ENCODE measurements around the gene FER1L5. TPM values are rescaled to one million over a fixed set of nuclear protein-coding genes. Genes with fewer than 3 reads are reported as not detected.

FER1L5 gene
- total RNA-seq, 4 donors from 2014 or later: not detected

GRCh38 chr2:96668771-96669170, 26.2 kb downstream of the FER1L5 start:
- H3K36me3 ChIP-seq: no peaks in the 10 kb centered on the region
- no peak overlapping the region for H3K4me3 ChIP-seq
- H3K27ac ChIP-seq: no peak overlapping the region
- no peaks in the 10 kb centered on the region for H3K27me3 ChIP-seq
- H3K9me3 ChIP-seq: no peaks in the 10 kb centered on the region
- DNase-seq (ENCODE audit: low spot score in 2 of 2): no peak
- 96% methylated on average over 11 of the region's 11 CpGs for WGBS
- TF ChIP-seq EP300 (IDR thresholded peaks at IDR 0.05): no peak
- TF ChIP-seq POLR2A (IDR thresholded peaks at IDR 0.05): no peak
- no peak for TF ChIP-seq CTCF (IDR thresholded peaks at IDR 0.05)
- no peak for TF ChIP-seq POLR2AphosphoS5 (IDR thresholded peaks at IDR 0.05)
- no peaks in the 10 kb centered on the region for H3K4me1 ChIP-seq

GRCh38 chr2:96669539-96670215, 27.1 kb downstream of the FER1L5 start:
- Histone ChIP-seq H3K4me1 (no peaks in the 10 kb centered on the region), H3K36me3 (no peaks in the 10 kb centered on the region), H3K27me3 (no peaks in the 10 kb centered on the region), H3K27ac (no peak overlapping the region), H3K4me3 (no peak overlapping the region), H3K9me3 (no peaks in the 10 kb centered on the region)
- WGBS: 81% methylated on average over 13 of the region's 15 CpGs
- no peak for TF ChIP-seq POLR2AphosphoS5 (IDR thresholded peaks at IDR 0.05)
- no peak for TF ChIP-seq EP300 (IDR thresholded peaks at IDR 0.05)
- TF ChIP-seq POLR2A (IDR thresholded peaks at IDR 0.05): no peak
- no peak for TF ChIP-seq CTCF (IDR thresholded peaks at IDR 0.05)
- no peak for DNase-seq (ENCODE audit: low spot score in 2 of 2)

GRCh38 chr2:96679848-96680247, 37.3 kb downstream of the FER1L5 start:
- no peak overlapping the region for H3K27ac ChIP-seq
- TF ChIP-seq POLR2A (IDR thresholded peaks at IDR 0.05) (no peak), EP300 (IDR thresholded peaks at IDR 0.05) (no peak), CTCF (IDR thresholded peaks at IDR 0.05) (no peak), POLR2AphosphoS5 (IDR thresholded peaks at IDR 0.05) (no peak)
- peaks cover under 1% of the 10 kb centered on the region for H3K27me3 ChIP-seq
- no peaks in the 10 kb centered on the region for H3K9me3 ChIP-seq
- no peak overlapping the region for H3K4me3 ChIP-seq
- DNase-seq (ENCODE audit: low spot score in 2 of 2): no peak
- 33% methylated on average over 9 of the region's 9 CpGs for WGBS
- H3K4me1 ChIP-seq: no peaks in the 10 kb centered on the region
- H3K36me3 ChIP-seq: no peaks in the 10 kb centered on the region

GRCh38 chr2:96680561-96681141, 38.1 kb downstream of the FER1L5 start:
- Histone ChIP-seq H3K4me3 (no peak overlapping the region), H3K4me1 (no peaks in the 10 kb centered on the region), H3K27me3 (peaks cover 8% of the 10 kb centered on the region), H3K9me3 (no peaks in the 10 kb centered on the region), H3K36me3 (no peaks in the 10 kb centered on the region), H3K27ac (no peak overlapping the region)
- 84% methylated on average over 5 of the region's 5 CpGs for WGBS
- TF ChIP-seq CTCF (IDR thresholded peaks at IDR 0.05): no peak
- TF ChIP-seq POLR2A (IDR thresholded peaks at IDR 0.05): no peak
- TF ChIP-seq POLR2AphosphoS5 (IDR thresholded peaks at IDR 0.05): no peak
- no peak for TF ChIP-seq EP300 (IDR thresholded peaks at IDR 0.05)
- DNase-seq (ENCODE audit: low spot score in 2 of 2): no peak

- H3K4me3 ChIP-seq: no peak overlapping the region
- TF ChIP-seq POLR2A (IDR thresholded peaks at IDR 0.05): no peak
- TF ChIP-seq CTCF (IDR thresholded peaks at IDR 0.05): no peak
- TF ChIP-seq POLR2AphosphoS5 (IDR thresholded peaks at IDR 0.05): no peak
- no peak for TF ChIP-seq EP300 (IDR thresholded peaks at IDR 0.05)
- H3K9me3 ChIP-seq: no peaks in the 10 kb centered on the region
- H3K27me3 ChIP-seq: peaks cover 12% of the 10 kb centered on the region
- no peak for DNase-seq (ENCODE audit: low spot score in 2 of 2)
- no peaks in the 10 kb centered on the region for H3K36me3 ChIP-seq
- WGBS: 96% methylated on average over 4 of the region's 4 CpGs
- H3K27ac ChIP-seq: no peak overlapping the region
- H3K4me1 ChIP-seq: no peaks in the 10 kb centered on the region
Observed at GRCh38 chr2:96681540-96681939, 39.0 kb downstream of the FER1L5 start.
